Stimulated activated CD4-positive, alpha-beta T cell treated with anti-CD3 and anti-CD28 coated beads, Interleukin-2, amount 100 ng/mL, for 24 hours (primary cell): Measurements from ENCODE around the gene PRKCE.

Source experiments
- DNase-seq, 2 donors: peaks; one replicate each; pipeline ENCODE4 v3.0.0-alpha.2; 2020

Gene PRKCE

DNA sequence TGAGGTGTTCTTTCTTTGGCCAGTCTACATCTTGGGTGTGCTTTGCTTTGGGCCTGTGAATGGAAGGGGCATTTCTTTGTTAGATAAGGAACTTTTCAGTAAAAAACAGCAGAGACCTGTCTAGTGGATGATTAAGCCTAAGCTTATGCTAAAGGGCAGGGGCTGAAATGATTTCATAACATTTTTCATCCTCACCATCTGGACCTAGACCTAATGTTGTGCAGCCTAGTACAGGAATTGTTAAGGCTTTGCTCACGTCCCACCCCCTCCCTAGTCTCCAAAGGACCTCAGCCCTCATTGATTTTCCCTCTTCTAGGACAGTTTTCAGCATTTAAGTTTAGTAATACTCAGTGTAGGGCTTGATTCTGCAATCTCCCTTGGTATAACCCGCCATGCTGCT, 111.8 kb downstream of the PRKCE start:
- no peak for DNase-seq

DNA sequence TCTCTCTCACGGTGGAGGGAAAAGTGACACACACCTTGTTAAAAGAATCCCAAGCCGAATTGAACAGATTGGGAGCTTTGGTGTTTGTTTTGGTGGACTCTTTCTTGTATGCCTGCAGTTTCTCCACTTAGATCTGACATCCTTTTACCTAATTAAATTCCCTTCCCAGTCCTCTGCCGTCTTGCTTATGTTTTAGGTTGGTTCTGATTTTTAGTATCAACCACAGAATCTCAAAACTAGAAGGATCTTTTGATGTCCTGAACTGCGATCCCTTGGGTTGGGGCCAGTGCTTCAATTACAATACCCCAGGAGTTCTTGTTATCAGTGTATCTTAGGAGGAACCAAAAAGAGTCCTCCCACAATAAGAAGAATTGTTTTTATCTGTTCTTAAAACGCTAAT, 112.3 kb downstream of the PRKCE start:
- no peak for DNase-seq

DNA sequence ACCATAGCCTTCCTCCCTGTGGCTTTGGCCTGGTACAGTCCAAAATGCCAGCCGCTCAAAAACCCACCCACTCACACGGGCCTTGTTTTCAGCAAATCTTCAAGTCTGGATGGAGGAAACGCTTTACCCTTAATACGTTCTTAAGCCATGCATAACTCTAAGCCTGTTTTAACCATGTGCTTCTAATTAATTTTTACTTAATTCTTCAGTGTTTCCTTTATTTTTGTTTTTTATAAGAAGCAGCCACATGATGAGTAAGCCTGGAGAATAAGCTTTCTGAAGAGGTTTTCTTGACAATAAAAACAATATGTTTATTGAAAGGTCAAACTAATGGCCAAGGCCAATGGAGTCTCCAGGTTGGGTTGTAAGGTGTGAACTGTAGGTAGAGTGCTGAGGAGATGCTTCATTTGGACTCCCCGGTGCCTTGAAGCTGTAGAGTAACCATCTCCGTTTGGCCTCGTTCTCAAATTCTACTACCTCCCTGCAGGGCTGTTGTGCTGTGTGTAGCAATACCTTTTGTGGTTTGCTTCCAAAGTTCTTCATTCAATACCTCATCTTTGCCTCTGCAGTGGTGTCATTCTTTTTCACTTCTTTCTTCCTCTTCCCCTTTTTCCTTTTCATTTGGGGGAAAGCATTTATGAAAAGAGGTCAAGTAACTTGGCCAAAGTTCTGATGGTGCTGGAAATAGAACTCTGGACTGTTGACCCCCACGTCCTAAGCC, 113.7 kb downstream of the PRKCE start:
- no peak for DNase-seq

DNA sequence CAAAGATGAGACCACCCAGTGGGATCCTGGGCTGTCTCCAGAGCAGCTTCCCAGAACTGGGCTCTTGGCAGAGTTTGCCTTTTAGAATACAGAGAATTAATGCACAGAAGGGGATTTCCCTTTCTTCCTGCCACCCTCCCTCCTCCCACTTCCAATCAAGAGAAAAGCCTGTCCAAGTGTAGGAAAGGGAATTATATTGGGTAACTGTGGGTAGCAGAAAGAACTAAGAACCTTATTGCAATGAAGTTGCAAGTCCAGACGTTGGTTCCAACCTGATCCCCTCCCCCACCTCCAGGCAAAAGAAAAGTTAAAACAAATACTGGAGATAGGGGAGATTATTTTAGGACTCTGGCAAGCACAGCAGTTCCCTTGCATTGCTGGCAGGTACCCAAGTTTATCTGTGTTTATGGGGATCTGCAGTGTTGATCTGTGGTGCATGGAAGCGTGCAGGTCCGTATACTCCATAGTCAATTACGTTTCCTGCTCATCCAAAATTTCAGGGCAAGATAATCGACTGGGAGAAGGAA, 114.3 kb downstream of the PRKCE start:
- no peak for DNase-seq

DNA sequence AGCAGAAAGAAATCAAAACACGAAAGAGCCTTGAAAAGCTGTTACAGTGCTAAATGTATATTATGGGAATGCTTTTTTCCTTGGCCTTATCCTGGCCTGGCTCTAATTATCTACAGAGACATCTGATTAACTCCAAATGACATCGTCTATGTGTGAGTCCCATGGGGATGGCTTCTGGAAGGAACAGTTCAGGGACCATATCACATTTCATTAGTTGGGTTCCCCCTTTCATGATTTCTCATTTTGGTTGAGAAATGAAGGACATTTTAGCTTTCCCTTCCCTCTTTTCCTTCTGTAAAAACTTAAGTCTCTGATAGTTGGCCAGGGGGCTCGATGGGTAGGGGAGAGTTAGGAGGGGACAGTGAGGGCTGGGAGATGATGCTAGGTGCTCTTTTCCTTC, 116.7 kb downstream of the PRKCE start:
- no peak for DNase-seq

DNA sequence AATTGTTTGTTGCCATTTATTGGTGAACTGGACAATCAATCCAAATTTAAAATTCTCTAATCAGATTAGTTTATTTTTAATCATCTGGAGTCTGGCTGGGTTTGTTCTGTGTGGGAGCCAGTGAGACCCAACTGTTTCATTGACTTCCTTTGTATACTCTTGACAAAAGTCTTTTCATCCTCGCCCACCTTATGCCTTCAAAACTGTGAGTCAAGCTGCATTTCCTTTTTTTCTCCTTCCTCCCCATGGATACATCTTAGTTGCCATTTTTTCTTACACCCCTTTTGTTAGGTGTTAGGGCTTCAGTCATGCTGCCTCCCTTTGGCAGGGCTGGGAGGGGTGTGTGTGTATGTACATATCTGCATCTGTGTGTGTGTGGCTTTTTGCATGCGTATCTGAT, 117.6 kb downstream of the PRKCE start:
- no peak for DNase-seq

DNA sequence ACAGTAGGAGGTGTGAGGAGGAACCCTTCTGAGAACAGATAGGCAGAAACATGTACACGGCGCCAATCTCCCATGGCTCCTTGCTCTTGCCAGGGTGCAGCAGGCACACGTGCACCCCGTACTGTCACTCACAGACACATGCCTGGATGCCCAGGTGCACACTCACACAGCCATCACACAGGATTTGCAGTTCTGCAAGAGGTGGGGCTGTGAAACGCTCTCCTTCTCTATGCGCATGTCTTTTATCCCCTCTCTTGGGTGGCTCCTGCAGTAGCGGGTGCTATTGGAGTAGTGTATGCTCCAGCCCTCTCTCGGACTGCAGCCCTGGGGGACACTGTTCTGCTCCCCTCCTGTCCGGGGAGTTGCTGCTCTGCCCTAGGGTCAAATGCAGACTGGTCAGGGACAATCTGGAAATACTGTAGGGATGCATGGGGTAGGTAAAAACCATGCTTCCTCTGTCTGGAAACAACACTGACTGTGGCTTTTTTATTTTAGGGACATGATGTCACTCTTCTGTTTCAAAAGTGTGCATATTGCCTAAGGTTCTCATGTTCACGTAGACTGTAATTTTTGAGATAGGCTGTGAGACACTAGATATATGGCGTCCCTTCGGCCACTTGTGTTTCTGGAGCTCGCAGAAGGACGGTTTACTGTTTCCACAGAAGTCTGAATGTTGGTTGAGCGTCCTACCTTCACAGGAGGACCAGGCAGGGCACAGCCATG, 118.5 kb downstream of the PRKCE start:
- DNase-seq: no peak

DNA sequence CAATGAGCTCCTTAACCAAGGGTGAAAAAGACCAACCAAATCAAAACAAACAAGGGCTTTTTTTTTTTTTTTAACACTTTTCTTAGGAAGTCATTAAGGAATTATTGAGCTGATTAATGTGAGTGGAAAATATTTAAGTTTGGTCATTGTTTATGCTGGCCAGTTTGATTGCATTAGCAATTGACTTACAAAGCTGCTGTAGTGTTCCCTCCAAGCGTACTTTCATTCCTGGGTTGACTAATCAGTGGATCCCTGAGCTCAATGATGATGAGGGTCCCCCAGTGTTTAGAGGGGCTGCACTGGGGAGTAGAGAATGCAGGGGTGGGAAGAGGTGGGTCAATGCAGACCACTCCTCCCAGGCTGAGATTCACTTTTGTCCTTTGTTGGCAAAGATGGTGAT, 119.3 kb downstream of the PRKCE start:
- no peak for DNase-seq

DNA sequence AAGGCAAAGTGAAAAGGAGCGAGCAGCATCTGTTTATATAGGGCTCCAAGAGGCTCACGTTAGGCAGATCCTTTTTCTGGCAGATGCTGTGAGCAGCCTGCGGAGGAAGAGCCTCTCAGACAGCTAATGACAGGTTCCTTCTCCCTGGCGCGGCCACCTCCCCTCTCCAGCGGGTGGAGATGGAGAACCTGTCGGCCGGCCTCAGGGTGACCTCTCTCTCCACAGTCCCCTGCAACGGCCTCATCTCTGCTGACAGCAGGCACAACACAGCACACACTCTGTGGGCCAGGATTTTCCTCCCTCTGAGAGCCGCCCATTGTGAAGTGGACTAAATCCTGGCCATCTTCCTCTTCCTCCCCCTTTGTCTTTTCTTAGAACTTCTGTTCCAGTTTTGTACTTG, 119.8 kb downstream of the PRKCE start:
- DNase-seq: no peak

DNA sequence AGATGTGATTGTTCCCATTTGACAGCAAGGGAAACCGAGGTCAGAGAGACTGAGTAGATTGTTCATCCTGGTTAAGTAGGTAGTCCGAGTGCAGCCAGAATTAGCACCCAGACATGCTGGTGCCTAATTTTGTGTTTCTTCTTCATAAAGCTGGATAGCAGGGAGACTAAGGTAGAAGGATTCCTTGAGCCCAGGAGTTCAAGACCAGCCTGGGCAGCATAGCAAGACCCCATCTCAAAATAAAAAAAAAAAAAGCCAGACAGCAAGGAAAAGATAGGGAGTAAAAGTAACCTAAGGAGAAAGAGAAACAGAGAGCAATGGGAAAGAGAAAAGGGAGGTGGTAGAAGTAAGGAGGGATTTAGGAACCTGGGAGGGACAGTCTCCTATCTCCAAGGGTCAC, 120.6 kb downstream of the PRKCE start:
- DNase-seq: no peak

DNA sequence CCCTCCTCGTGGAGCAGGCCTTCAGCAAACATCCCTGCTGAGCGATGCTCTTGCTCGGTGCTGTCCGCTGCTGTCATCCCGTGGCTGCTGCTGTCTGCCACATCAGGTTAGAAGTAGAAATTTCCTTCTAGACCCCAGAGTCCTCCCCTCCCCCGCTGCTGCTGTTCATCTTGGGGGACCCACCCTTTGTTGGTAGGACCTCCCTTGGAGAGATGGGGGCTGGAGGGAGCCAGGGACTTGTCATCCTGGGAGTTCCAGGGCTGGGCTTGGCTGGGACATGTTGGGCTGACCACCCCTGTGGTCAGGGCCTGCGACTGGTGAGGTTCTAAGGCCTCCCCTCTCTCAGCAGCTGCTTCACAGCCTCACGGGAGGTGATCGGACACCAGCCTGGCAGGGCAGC, 122.4 kb downstream of the PRKCE start:
- no peak for DNase-seq

DNA sequence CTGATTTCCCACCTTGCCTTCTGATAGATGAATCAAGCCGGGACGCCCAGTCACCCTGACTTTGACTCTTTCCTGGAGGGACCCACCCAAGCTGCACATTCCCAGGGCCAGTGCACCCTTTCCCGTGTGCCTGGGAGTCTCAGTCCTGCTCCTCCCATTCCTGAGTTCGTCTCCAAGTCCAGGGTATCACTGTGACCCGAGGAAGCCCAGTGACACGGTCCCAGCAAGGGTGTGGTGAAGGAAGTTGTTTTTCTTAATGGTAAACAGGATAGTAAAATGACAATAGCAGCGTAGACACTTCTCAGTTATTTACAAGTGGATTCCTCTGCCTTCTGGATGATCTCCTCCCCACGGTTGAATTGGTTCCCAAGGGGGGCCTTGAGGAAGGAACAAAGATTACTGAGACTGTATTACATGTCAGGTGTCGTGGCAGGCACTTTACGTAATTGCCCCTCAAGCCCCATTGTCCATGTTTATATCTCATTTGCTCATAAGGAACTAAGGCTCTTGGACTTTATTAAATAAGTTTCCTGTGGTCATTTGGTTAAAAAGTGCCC, 123.3 kb downstream of the PRKCE start:
- DNase-seq: no peak

DNA sequence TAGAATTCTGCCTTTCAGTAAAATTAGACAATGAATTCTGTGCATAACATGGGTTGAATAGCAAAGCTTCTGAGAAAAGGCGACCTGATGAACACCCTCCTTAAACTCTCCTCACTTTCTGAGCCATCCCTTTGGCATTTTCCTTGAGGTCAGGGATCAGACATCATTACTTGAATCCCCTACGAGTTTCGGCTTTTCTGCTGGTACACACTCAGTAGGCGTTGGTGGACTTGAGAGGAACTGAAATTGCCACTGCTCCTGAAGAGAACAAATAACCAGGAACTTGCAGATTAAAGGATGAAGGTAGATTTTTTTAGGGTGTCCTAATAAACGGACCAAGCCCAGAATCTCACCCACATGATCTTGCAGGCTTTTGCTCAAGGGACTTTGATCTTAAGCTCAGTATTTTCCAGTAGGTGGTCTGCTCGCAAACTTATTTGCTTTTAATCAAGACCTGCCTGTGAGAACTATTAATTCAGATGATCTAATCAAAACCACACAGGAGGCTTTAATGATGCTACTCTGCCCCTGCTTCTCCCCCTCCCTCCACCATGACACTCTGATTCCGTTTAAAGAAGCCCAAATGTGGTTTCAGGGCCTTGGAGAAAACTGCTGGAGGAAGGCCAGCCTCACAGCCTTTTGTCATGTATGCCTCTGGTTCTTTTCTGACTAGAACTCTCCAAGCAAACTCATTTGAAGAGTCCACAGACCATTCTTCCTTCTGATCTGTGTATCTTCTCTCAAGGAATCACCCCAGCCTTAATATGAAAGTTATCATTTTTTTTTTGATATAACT, 124.9 kb downstream of the PRKCE start:
- DNase-seq: no peak

DNA sequence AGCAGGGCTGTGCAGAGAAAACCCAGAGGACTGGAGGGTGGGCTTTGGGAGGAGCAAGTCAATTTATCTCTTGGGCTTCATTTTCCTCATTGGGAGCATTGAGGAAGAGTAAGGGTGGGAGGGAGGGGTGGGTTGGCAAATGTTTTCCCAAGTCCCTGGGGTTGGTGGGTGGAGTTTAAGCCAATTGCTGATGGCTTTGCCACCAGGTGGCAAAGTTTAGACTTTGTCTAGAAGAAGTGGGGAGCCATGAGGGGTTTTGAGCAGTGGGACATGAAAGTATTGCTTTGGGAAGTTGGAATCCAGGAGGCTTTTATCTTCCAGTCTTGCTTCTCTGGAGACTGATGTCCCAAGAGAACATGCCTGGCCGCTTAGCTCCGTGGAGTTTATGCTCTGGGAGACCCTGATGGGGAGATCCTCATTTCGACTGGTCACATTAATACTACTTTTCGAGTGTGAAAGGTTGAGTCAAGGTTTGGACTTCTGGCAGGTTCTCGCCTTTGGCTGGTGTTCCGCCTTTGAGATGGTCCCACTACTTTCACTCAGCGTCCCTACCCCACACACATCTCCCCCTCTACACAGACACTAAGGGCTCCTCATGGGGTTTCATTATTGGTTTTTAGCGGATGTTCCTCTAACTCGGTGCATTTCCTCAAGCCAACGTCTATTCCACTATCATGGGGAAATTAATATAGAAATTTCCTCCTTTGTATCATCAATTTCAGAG, 126.7 kb downstream of the PRKCE start:
- no peak for DNase-seq

DNA sequence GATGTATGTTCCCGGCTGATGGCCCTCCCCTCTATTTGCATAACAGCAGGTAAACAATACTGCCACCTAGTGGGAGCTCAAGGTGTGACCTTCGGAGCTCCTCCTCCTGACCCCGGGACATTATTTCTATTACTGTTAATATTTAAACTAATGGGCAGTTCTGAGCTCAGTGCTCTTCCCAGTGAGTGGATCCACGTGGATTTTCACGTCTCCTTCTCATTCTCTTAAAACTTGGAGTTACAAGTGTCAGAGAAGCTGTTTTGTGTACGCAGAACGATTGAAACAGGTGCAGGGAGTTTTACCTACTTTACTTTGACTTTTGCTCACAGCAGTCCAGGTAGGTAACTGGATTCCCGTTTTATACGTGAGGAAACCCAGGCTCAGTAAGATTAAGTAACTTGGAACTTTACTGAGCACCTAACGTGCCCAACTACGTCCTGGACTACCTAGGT, 127.3 kb downstream of the PRKCE start:
- DNase-seq: peak; percentile 68 to 73

DNA sequence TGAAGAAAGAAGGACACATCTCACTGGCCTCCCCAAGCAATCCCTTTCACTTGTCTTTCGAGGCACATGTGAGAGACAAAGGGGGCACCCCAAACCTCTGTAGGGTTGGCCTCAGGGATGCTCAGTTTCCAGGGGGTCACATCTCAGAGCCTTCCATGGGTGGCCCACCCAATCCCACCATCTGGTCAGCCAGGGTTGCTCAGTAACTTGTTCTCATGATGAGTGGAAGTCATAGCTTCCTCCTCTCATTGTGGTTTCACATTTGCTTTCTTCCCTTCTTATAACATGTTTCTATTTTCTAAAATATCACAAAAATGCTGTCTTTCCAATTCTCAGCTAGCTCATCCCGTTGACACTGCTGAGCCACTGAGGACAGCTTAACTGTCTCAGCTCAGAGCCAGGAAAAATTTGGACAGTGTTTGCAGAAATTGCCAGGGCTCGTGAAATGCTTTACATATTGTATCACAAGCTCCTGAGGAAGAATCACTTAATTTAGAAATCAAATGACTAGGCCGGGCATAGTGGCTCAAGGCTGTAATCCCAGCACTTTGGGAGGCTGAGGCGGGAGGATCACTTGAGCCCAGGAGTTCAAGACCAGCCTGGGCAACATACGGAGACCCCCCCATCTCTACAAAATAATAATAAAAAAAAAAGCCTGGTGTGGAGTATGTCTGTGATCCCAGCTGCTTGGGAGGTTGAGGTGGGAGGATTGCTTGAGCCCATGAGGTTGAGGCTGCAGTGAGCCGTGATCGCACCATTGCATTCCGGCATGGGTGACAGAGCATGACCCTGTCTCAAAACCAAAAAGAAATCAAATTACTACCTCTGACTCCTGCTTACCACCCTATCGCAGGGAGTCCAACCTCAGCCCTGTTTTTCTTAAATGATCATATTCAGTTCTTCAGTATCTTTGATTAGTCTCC, 129.3 kb downstream of the PRKCE start:
- DNase-seq: no peak

DNA sequence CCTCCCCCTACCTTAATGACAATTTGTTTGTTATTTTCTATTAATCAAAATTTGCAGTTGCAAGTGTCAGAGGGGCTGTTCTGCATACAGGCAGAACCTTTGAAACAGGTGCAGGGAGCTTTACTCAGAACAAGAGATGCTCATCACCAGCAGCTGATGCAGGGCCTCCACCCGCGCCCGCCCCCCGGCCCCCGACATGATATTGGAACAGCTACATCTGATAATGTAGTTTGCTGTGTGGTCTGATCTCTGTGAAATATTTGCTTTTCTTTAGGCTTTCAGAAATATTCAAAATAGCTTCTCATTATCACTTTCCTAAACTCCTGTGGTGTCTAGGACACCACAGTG, 130.0 kb downstream of the PRKCE start:
- no peak for DNase-seq

DNA sequence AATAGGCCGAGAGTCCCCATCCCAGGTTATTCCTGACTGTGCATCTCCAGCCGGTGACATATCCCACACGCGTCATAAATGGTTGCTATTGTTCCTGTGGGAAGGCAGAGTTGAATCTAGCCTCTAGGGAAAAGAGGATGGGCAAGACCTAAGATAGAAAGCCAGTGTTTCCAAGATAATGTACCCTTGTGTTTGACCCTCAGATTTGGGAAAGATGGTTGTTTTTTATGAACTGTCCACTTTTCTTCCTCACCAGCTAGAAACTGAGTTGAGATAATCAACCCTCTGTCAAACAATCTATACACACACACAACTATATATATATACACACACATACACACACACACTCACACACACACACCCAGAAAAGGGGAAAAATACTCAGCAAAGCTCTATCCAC, 131.0 kb downstream of the PRKCE start:
- no peak for DNase-seq

DNA sequence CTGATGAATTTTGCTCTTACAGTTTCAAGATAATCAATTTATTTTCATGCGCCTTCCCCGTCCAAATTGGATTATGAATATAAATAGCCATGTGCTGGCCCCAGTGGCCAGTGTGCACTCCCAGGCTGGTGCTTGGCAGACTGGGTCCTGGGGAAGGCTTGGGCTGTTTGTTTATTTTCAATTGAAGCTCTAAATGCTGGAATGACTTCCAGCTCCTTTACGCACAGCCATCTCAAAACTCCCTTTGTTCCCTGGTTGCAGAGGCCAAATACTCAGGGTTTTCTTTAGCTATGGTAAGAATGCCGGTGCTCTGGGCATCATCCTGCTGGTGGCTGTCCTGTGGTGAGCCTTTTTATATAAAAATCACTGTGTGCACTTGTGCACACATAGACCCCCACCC, 131.5 kb downstream of the PRKCE start:
- DNase-seq: no peak

DNA sequence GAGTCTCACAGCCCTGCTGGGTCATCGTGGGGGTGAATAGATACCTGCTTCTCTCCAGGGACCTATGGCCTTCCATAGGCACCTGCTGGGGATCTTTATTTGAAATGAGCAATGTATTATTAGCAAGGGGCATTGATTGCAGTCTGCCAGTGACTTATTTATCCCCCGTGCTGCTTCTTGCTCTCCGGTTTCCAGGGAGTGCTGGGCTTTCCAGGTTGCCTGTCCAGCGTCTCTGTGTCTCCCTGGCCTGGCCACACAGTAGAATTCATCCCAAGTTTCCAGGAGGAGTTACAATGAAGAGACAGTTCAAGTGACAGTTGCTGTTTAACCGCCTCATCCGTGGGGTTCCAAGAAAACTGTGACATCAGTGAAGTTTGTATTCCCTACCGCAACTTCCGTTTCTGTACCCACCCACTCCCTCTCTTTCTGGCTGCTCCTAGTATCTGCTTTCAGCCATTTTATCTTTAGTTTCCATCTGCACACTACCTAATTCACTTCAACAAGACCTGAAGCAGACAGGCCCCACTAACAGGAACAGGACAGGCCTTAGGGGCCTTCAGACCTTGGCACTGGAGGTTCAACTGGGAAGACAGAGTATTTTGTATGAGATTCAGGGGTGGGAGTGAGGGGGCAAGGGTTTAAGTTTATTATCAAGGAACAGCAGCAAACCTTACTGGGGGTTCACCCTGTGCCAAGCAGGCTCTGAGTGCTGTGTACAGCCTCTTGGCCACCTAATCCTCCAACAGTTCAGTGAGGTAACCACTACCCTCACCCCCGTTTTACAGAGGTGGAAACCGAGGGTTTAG, 134.8 kb downstream of the PRKCE start:
- DNase-seq: no peak
